Measurements from ENCODE around the gene SP6.

- TF ChIP-seq CTCF (IDR thresholded peaks at IDR 0.05; ENCODE audit: insufficient read depth, low read length, poor library complexity, severe bottlenecking): no peak
- no peak for TF ChIP-seq EZH2phosphoT487 (conservative IDR thresholded peaks at IDR 0.05; ENCODE audit: low read length)
Observed at GRCh38 chr17:47803751-47804150, 47.2 kb downstream of the SP6 start.
